A673 (cell line): ENCODE measurements around the gene P2RY6.

Source experiments
- CTCF ChIP-seq: fragments of 300-800, 200-600 bp; sonication (generic); conservative IDR thresholded peaks from 2 replicates; pipeline ENCODE4 v1.5.1; 2017; ENCODE audit warnings: low read depth, mild to moderate bottlenecking, antibody characterized with exemption, low read length, moderate library complexity, mixed read lengths
- EZH2 ChIP-seq: fragments of 200-600 bp; sonication (generic); IDR thresholded peaks from 2 replicates; pipeline ENCODE4 v1.6.1; 2017; ENCODE audit warnings: borderline replicate concordance, low read depth, mild to moderate bottlenecking, mixed read lengths, antibody characterized with exemption, low read length; ENCODE audit not compliant: poor library complexity, severe bottlenecking

GRCh38 chr11:73225851-73226250, 46.3 kb upstream of the P2RY6 start:
- TF ChIP-seq EZH2 (no peak), CTCF (no peak)
